ENCODE data around the gene OSER1.

DNA sequence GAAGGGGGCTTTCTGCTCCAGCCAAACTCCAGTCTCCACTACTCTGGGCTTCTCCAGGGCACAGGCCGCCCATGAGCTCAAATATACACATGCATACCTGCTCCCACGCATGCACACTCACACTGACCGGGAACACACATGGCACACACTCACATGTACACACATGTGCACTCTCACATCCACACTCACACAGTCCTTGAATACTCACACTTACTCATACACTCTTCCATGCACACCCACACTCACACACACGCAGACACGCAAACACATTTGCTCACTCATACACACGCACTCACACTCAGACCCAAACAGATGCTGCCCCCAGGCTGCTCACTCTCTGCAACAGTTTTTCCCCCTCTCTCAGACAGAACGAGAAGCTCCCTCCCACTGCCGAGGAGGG is 43.5 kb upstream of the OSER1 start:
- TF ChIP-seq, protein P1, sequence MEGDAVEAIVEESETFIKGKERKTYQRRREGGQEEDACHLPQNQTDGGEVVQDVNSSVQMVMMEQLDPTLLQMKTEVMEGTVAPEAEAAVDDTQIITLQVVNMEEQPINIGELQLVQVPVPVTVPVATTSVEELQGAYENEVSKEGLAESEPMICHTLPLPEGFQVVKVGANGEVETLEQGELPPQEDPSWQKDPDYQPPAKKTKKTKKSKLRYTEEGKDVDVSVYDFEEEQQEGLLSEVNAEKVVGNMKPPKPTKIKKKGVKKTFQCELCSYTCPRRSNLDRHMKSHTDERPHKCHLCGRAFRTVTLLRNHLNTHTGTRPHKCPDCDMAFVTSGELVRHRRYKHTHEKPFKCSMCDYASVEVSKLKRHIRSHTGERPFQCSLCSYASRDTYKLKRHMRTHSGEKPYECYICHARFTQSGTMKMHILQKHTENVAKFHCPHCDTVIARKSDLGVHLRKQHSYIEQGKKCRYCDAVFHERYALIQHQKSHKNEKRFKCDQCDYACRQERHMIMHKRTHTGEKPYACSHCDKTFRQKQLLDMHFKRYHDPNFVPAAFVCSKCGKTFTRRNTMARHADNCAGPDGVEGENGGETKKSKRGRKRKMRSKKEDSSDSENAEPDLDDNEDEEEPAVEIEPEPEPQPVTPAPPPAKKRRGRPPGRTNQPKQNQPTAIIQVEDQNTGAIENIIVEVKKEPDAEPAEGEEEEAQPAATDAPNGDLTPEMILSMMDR (IDR thresholded peaks at IDR 0.05; ENCODE audit: poor library complexity): no peak
- TF ChIP-seq EZH2phosphoT487 (IDR thresholded peaks at IDR 0.05; ENCODE audit: low read depth, severe bottlenecking, unreplicated experiment): no peak
- no peak for TF ChIP-seq EZH2 (IDR thresholded peaks at IDR 0.05; ENCODE audit: borderline replicate concordance)
